Naive thymus-derived CD8-positive, alpha-beta T cell (primary cell): ENCODE results near the gene ZEB2. TPM values are rescaled to one million over a fixed set of nuclear protein-coding genes. Genes with fewer than 3 reads are reported as not detected.
A peak's percentile ranks its signal among the peaks of the same experiment; 100 is the strongest.

Experiments
- ATAC-seq, 2 donors: fragments of 150-1000 bp; cut with Tn5 transposase in 1 of 2; sonication (Bioruptor Pico), chemical (Tn5 transposase) in 1 of 2; 1 replicate in 1 of 2; 2 replicates in 1 of 2; pipeline ENCODE4 v1.10.0; 2021; ENCODE audit warnings: mild to moderate bottlenecking in 2 of 2, moderate library complexity in 2 of 2
- POLR2A ChIA-PET: fragments of 350-600 bp; sonication (Branson Sonifier 250); formaldehyde crosslinking; loops from one replicate; lab custom pipeline; 2021; ENCODE audit warnings: antibody characterized with exemption; lab: Charles Lee
- DNase-seq, 10 donors: peaks; one replicate each; pipeline versions ENCODE4 v3.0.0 to v3.0.0-alpha.2; 2020 to 2022
- H3K27ac Mint-ChIP-seq, 10 donors: one replicate each; pipeline ENCODE4 v1.8.0; 2020 to 2022; ENCODE audit warnings: mild to moderate bottlenecking in 10 of 10, mixed read lengths in 10 of 10, moderate library complexity in 4 of 10, inconsistent platforms in 1 of 10
- H3K27me3 Mint-ChIP-seq, 5 donors: one replicate each; pipeline ENCODE4 v1.8.0; 2021 to 2022; ENCODE audit warnings: mixed read lengths in 5 of 5
- H3K36me3 Mint-ChIP-seq, 3 donors: one replicate each; pipeline ENCODE4 v1.8.0; 2020 to 2022; ENCODE audit warnings: mixed read lengths in 3 of 3, mild to moderate bottlenecking in 2 of 3, inconsistent platforms in 1 of 3
- H3K4me1 Mint-ChIP-seq, 4 donors: one replicate each; pipeline ENCODE4 v1.8.0; 2021 to 2022; ENCODE audit warnings: mixed read lengths in 4 of 4
- H3K4me3 Mint-ChIP-seq, 10 donors: one replicate each; pipeline ENCODE4 v1.8.0; 2020 to 2022; ENCODE audit warnings: mild to moderate bottlenecking in 10 of 10, mixed read lengths in 10 of 10, moderate library complexity in 6 of 10, inconsistent platforms in 1 of 10
- H3K9me3 Mint-ChIP-seq, 9 donors: one replicate each; pipeline ENCODE4 v1.8.0; 2020 to 2022; ENCODE audit warnings: mixed read lengths in 9 of 9, mild to moderate bottlenecking in 3 of 9, inconsistent platforms in 1 of 9, moderate library complexity in 1 of 9
- polyA plus RNA-seq, 3 donors: library from polyadenylated mRNA; unstranded; fragments of 300-500 nt; fragmentation: Illumina TruSeq; gene quantifications; one replicate each; pipeline ENCODE4 v1.2.3, GENCODE V29; 2021
- total RNA-seq, 8 experiments: library from RNA in 2 of 8; stranded (reverse) in 2 of 8; gene quantifications; one replicate each; pipeline ENCODE4 v1.2.3 and lab custom pipeline; 2021 to 2026

ZEB2 gene
- total and polyA plus RNA-seq, 5 experiments from 2014 or later, result 0.08 to 18.8 (median 8.2) TPM

DNA sequence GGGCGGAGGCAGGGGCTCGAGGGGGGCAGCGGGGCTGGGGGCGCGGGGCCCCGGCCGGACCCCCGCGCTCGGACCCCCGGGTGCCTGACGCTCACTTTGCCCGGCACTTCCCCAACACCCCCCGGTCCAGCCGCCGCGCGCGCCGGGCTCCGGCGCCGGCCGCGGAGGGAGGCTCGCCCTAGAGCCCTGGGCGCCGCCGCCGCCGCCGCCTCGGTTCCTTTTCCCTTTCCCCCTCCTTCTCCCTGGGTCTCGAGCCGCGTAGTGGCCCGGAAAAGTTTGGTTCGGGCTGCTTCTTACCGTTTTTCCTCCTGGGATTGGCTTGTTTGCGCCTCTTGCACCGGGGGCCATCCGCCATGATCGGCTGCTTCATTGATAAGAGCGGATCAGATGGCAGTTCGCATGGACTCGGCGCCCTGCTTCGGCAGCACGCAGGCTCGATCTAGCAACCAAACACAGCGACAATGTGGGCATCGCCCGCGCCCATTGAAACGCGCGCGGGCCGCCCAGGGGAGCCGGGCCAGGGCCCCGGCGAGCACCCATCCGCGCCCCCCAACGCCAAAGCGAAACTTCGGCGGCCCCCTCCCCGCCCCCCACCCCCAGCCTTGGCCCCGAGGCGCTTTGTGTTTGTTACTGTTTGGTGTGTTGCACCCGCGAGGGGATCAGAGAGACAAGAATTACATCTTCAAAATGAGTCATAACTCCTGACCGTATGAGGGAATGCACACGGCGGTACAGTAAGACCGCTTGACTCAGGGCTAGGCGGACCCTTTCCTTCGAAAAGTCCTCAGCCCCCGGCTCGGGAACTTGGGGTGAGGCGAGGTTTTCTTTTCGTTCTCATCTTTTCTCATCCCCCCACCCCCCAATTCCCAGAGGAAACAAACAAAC lies 2.7 kb downstream of the ZEB2 start:
- Mint-ChIP-seq H3K27me3 (peaks cover 5 to 55% (median 28%) of the 10 kb centered on the region in 5 donors), H3K4me1 (peaks cover 10 to 50% (median 14%) of the 10 kb centered on the region in 4 donors), H3K9me3 (no peaks in the 10 kb centered on the region), H3K36me3 (peaks cover 0 to 4% (median 2%) of the 10 kb centered on the region in 3 donors), H3K27ac (peak overlapping the region in 7 of 10 donors; percentile 59 to 95 (median 88)), H3K4me3 (peak overlapping the region in 1 of 10 donors; percentile 93)
- peak in 9 of 10 donors; percentile 25 to 70 (median 36) for DNase-seq
- POLR2A ChIA-PET, result no interaction called here
- ATAC-seq, result peak; percentile 61 to 75

GRCh38 chr2:144516411-144516980 lies 3.4 kb downstream of the ZEB2 start:
- peaks cover 10 to 54% (median 14%) of the 10 kb centered on the region in 4 donors for H3K4me1 Mint-ChIP-seq
- peaks cover 0 to 51% (median 25%) of the 10 kb centered on the region in 5 donors for H3K27me3 Mint-ChIP-seq
- H3K36me3 Mint-ChIP-seq, result peaks cover 0 to 4% (median 2%) of the 10 kb centered on the region in 3 donors
- peak overlapping the region; percentile 61 to 91 (median 83) for H3K4me3 Mint-ChIP-seq
- H3K27ac Mint-ChIP-seq, result peak overlapping the region in 5 of 10 donors; percentile 23 to 93 (median 77)
- peak in 1 of 2 donors; percentile 9 for ATAC-seq
- peak in 2 of 10 donors; percentile 14 to 27 for DNase-seq
- POLR2A ChIA-PET, result no interaction called here
- H3K9me3 Mint-ChIP-seq, result no peaks in the 10 kb centered on the region

GRCh38 chr2:144515696-144516410 lies 4.1 kb downstream of the ZEB2 start:
- H3K36me3 Mint-ChIP-seq, result peaks cover 0 to 4% (median 2%) of the 10 kb centered on the region in 3 donors
- H3K9me3 Mint-ChIP-seq, result no peaks in the 10 kb centered on the region
- H3K27ac Mint-ChIP-seq, result peak overlapping the region in 9 of 10 donors; percentile 4 to 93 (median 65)
- ATAC-seq (peak; percentile 39 to 41), DNase-seq (peak in 4 of 10 donors; percentile 14 to 59 (median 28))
- POLR2A ChIA-PET, result no interaction called here
- H3K27me3 Mint-ChIP-seq, result peaks cover 0 to 47% (median 24%) of the 10 kb centered on the region in 5 donors
- peak overlapping the region; percentile 61 to 91 (median 84) for H3K4me3 Mint-ChIP-seq
- H3K4me1 Mint-ChIP-seq, result peaks cover 10 to 55% (median 14%) of the 10 kb centered on the region in 4 donors

DNA sequence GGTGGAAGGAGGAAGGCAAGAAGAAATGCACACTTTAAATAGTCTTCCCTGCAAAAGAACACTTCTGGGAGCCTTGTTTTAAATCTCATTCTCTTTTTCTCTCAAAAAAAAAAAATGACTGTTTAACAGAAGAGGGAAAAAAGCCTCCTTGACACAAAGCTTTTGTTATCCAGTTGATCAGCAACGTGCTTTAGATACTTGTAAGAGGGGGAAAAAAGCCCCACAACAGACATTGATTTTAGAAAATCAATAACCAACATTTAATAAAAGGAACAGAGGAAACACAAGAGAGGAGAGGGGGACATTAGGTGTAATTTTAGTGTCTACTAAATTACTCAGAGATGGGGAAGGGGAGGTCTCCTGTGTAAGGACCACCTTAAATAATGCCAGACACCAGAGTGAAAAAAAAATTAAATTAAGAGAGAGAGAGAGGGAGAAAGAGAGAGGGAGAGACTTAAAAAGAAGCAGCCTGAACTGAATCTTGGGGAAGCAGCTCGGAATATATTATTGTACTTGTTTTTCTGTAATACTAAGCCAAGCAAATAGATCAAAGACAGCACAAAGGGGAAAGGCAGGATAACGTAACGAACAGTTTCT lies 4.7 kb downstream of the ZEB2 start:
- POLR2A ChIA-PET, result no interaction called here
- H3K36me3 Mint-ChIP-seq, result peaks cover 0 to 4% (median 2%) of the 10 kb centered on the region in 3 donors
- H3K4me1 Mint-ChIP-seq, result peaks cover 7 to 56% (median 13%) of the 10 kb centered on the region in 4 donors
- H3K4me3 Mint-ChIP-seq, result peak overlapping the region; percentile 61 to 91 (median 84)
- H3K27ac Mint-ChIP-seq, result peak overlapping the region in 7 of 10 donors; percentile 4 to 91 (median 74)
- no peak for DNase-seq
- no peaks in the 10 kb centered on the region for H3K9me3 Mint-ChIP-seq
- peaks cover 0 to 47% (median 20%) of the 10 kb centered on the region in 5 donors for H3K27me3 Mint-ChIP-seq
- no peak for ATAC-seq

GRCh38 chr2:144514616-144515091 lies 5.3 kb downstream of the ZEB2 start:
- DNase-seq (no peak), ATAC-seq (no peak)
- POLR2A ChIA-PET, result no interaction called here
- Mint-ChIP-seq H3K27ac (peak overlapping the region in 3 of 10 donors; percentile 54 to 91 (median 77)), H3K27me3 (peaks cover 2 to 47% (median 20%) of the 10 kb centered on the region in 5 donors), H3K9me3 (no peaks in the 10 kb centered on the region), H3K4me3 (peak overlapping the region in 5 of 10 donors; percentile 16 to 90 (median 81)), H3K36me3 (peaks cover 0 to 4% (median 2%) of the 10 kb centered on the region in 3 donors), H3K4me1 (peaks cover 7 to 58% (median 13%) of the 10 kb centered on the region in 4 donors)

- Mint-ChIP-seq H3K4me3 (peak overlapping the region in 4 of 10 donors; percentile 16 to 90 (median 59)), H3K27me3 (peaks cover 13 to 50% (median 20%) of the 10 kb centered on the region in 5 donors), H3K27ac (peak overlapping the region in 4 of 10 donors; percentile 18 to 91 (median 88)), H3K4me1 (peaks cover 7 to 68% (median 13%) of the 10 kb centered on the region in 4 donors), H3K9me3 (no peaks in the 10 kb centered on the region), H3K36me3 (peaks cover 0 to 4% (median 2%) of the 10 kb centered on the region in 3 donors)
- DNase-seq (peak in 1 of 10 donors; percentile 34), ATAC-seq (no peak)
- POLR2A ChIA-PET, result no interaction called here
Measured at GRCh38 chr2:144513388-144514101, 6.4 kb downstream of the ZEB2 start.

DNA sequence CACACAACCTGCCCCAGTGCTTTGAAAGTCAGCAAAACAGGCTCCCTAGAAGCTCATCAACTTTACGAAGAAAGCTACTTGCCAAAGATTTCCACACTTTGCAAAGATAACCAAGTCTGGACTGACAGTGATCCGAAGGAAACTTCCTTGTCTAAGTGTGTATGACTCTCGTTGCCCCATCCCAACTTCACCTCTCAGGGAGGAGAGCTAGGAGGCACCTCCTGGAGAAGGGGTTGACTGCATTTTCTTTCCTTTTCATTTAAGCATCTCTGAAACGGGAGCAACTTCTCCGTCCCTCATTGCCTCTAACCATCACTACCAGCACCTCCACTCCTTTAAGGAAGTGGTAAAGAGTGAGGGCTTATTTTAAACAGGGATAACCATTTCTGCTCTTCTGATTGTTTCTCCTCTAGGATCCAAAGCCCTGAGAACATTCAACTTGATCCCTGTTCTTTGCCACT lies 7.0 kb downstream of the ZEB2 start:
- Mint-ChIP-seq H3K36me3 (peaks cover 0 to 4% (median 2%) of the 10 kb centered on the region in 3 donors), H3K4me1 (peaks cover 7 to 74% (median 13%) of the 10 kb centered on the region in 4 donors), H3K9me3 (no peaks in the 10 kb centered on the region), H3K4me3 (peak overlapping the region in 2 of 10 donors; percentile 86 to 90), H3K27me3 (peaks cover 19 to 54% (median 20%) of the 10 kb centered on the region in 5 donors), H3K27ac (peak overlapping the region in 3 of 10 donors; percentile 56 to 91 (median 90))
- no peak for DNase-seq
- POLR2A ChIA-PET, result no interaction called here
- ATAC-seq, result no peak

- ATAC-seq (no peak), DNase-seq (no peak)
- H3K4me3 Mint-ChIP-seq, result peak overlapping the region in 3 of 10 donors; percentile 4 to 90 (median 86)
- POLR2A ChIA-PET, result no interaction called here
- peaks cover 0 to 4% (median 2%) of the 10 kb centered on the region in 3 donors for H3K36me3 Mint-ChIP-seq
- H3K4me1 Mint-ChIP-seq, result peaks cover 5 to 79% (median 12%) of the 10 kb centered on the region in 4 donors
- peak overlapping the region in 3 of 10 donors; percentile 14 to 91 (median 90) for H3K27ac Mint-ChIP-seq
- peaks cover 17 to 54% (median 24%) of the 10 kb centered on the region in 5 donors for H3K27me3 Mint-ChIP-seq
- H3K9me3 Mint-ChIP-seq, result no peaks in the 10 kb centered on the region
Measured at GRCh38 chr2:144512470-144512869, 7.4 kb downstream of the ZEB2 start.

DNA sequence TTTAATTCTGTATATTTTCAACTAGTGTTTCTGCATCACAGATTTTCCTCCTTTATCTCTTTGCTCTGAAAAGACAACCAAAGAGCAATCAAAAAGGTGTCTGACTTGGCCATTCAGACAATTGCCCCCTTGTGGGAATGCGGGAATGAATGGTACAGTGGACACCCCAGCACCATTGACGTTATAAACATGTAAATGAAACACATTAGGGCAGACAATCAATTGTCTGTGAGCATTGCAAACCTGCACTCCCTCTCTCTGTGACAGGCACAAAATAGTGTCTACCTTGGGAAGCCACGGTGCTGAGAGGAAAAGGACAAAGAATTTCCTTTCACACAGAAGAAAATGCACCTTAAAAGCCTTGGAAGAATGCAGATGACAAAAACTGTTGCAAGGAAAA lies 8.0 kb downstream of the ZEB2 start:
- DNase-seq, result no peak
- ATAC-seq, result no peak
- Mint-ChIP-seq H3K36me3 (no peaks in the 10 kb centered on the region), H3K27me3 (peaks cover 15 to 50% (median 29%) of the 10 kb centered on the region in 5 donors), H3K4me1 (peaks cover 3 to 82% (median 11%) of the 10 kb centered on the region in 4 donors), H3K9me3 (no peaks in the 10 kb centered on the region), H3K4me3 (peak overlapping the region in 2 of 10 donors; percentile 86 to 90), H3K27ac (peak overlapping the region in 3 of 10 donors; percentile 15 to 91 (median 90))
- POLR2A ChIA-PET, result no interaction called here

DNA sequence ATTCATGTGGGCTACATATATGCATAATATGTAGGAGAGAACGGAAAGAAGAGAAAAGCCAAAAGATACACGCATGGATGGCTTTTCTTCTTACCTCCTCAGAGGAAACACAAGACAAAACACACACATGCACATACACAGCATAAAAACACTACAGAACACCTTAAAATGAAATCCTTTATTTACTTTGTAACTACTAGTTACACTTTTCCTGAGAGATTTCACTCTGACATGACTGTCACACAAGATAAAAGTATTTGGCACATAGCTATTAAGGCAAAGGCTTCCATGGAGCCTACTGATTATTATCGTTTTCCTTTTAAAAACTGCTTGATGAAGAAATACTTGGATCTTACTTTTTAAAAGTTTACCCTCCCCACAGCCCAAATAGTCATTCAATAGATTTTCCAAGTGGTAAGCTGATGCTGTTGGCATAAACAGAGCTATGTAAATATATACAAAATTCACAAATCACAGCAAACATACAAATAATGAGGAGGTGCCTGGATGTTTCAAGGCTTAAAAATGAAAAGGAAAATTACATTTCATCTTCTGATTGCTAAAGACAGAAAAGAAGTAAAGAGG lies 8.6 kb downstream of the ZEB2 start:
- H3K9me3 Mint-ChIP-seq, result no peaks in the 10 kb centered on the region
- POLR2A ChIA-PET, result no interaction called here
- peaks cover 15 to 49% (median 30%) of the 10 kb centered on the region in 5 donors for H3K27me3 Mint-ChIP-seq
- peaks cover 3 to 87% (median 9%) of the 10 kb centered on the region in 4 donors for H3K4me1 Mint-ChIP-seq
- peak overlapping the region in 3 of 10 donors; percentile 89 to 92 (median 90) for H3K27ac Mint-ChIP-seq
- ATAC-seq, result no peak
- H3K36me3 Mint-ChIP-seq, result no peaks in the 10 kb centered on the region
- no peak for DNase-seq
- H3K4me3 Mint-ChIP-seq, result peak overlapping the region in 2 of 10 donors; percentile 82 to 90
